H1 (cell line): ENCODE data around the gene RHEX. TPM values are rescaled to one million over a fixed set of nuclear protein-coding genes. Genes with fewer than 3 reads are reported as not detected.

Experiments
- ATF2 ChIP-seq: IDR thresholded peaks from 2 replicates; pipeline ENCODE4 v1.6.1; 2012; ENCODE audit warnings: low read length, inconsistent platforms
- CBX5 ChIP-seq: fragments of 300-800, 300-1000 bp; sonication (generic); IDR thresholded peaks from 2 replicates; pipeline ENCODE4 v1.7.1; 2016; ENCODE audit warnings: antibody characterized with exemption, low read length, low read depth
- CBX8 ChIP-seq: fragments of 300-800, 300-1000 bp; sonication (generic); IDR thresholded peaks from 2 replicates; pipeline ENCODE4 v1.7.1; 2016; ENCODE audit warnings: low read depth, low read length, borderline replicate concordance
- CHD1 ChIP-seq: IDR thresholded peaks from 2 replicates; pipeline ENCODE4 v1.6.1; 2012; ENCODE audit warnings: low read depth, low read length, improper control_type of control experiment
- CHD2 ChIP-seq: IDR thresholded peaks from 2 replicates; pipeline ENCODE4 v1.6.1; 2012; ENCODE audit warnings: low read length, improper control_type of control experiment
- CTBP2 ChIP-seq: IDR thresholded peaks from 2 replicates; pipeline ENCODE4 v1.7.0; 2011; ENCODE audit warnings: borderline replicate concordance, mild to moderate bottlenecking, moderate library complexity, mixed read lengths, low read length; ENCODE audit not compliant: insufficient read depth, insufficient read length
- E2F6 ChIP-seq: IDR thresholded peaks from 2 replicates; pipeline ENCODE4 v1.6.1; 2012; ENCODE audit warnings: inconsistent platforms
- GTF2F1 ChIP-seq: IDR thresholded peaks from 2 replicates; pipeline ENCODE4 v1.6.1; 2012; ENCODE audit warnings: low read depth, low read length, improper control_type of control experiment, borderline replicate concordance
- JUN ChIP-seq: IDR thresholded peaks from 2 replicates; pipeline ENCODE4 v1.6.1; 2011; ENCODE audit warnings: low read depth, mild to moderate bottlenecking, improper control_type of control experiment, low read length
- JUND ChIP-seq: IDR thresholded peaks from 2 replicates; pipeline ENCODE4 v1.6.1; 2011; ENCODE audit warnings: mild to moderate bottlenecking, improper control_type of control experiment, low read length
- KDM1A ChIP-seq: fragments of 200-600, 300-600 bp; sonication (generic); IDR thresholded peaks from 2 replicates; pipeline ENCODE4 v1.7.1; 2016; ENCODE audit warnings: mild to moderate bottlenecking, low read length, borderline replicate concordance
- POLR2AphosphoS5 ChIP-seq: IDR thresholded peaks from 2 replicates; pipeline ENCODE4 v1.6.1; 2011; ENCODE audit warnings: low read depth, low read length
- POU5F1 ChIP-seq: IDR thresholded peaks from 2 replicates; pipeline ENCODE4 v1.6.1; 2011; ENCODE audit warnings: low read depth, mild to moderate bottlenecking, low read length, moderate library complexity
- RBBP5 ChIP-seq: IDR thresholded peaks from 2 replicates; pipeline ENCODE4 v1.7.1; 2012; ENCODE audit warnings: low read depth, mild to moderate bottlenecking, inconsistent platforms, low read length, moderate library complexity, borderline replicate concordance
- RNF2 ChIP-seq: fragments of 200-900, 300-1000 bp; sonication (generic); IDR thresholded peaks from 2 replicates; pipeline ENCODE4 v1.7.1; 2016; ENCODE audit warnings: borderline replicate concordance, low read depth, mild to moderate bottlenecking, antibody characterized with exemption, low read length; ENCODE audit not compliant: poor library complexity, severe bottlenecking; ENCODE audit errors: missing control alignments
- RXRA ChIP-seq: IDR thresholded peaks from 2 replicates; pipeline ENCODE4 v1.6.1; 2011; ENCODE audit warnings: low read depth, mild to moderate bottlenecking, low read length, moderate library complexity; ENCODE audit not compliant: insufficient read depth
- SP2 ChIP-seq: IDR thresholded peaks from 2 replicates; pipeline ENCODE4 v1.6.1; 2012; ENCODE audit warnings: mild to moderate bottlenecking, low read length, inconsistent platforms
- USF2 ChIP-seq: IDR thresholded peaks from 2 replicates; pipeline ENCODE4 v1.6.1; 2011; ENCODE audit warnings: low read length, improper control_type of control experiment
- polyA plus RNA-seq, 7 experiments: library from polyadenylated mRNA; depleted of rRNA in 3 of 7; stranded (reverse) in 5 of 7; unstranded in 2 of 7; fragments of >200 nt in 5 of 7; fragments of 200-250 nt in 2 of 7; gene quantifications; 1 replicate in 5 of 7; 2 replicates in 1 of 7; 4 replicates in 1 of 7; pipeline versions ENCODE4 v1.2.1 to v1.2.3, GENCODE V29; 2011 to 2013; ENCODE audit warnings: missing spikeins in 2 of 7, mixed read lengths in 2 of 7
- total RNA-seq: library from RNA; stranded (reverse); fragmentation: NEBNext Ultra II Directional; extraction: Animal tissue kit (Norgen Biotek cat#: 25700); gene quantifications from 2 replicates; pipeline ENCODE4 v1.2.1, GENCODE V29; 2021

The RHEX gene
- total and polyA plus RNA-seq, 2 of the 8 experiments (the other 6 are each of a cell fraction or from before 2014, with no cell fraction given), result not detected

- TF ChIP-seq E2F6 (no peak), KDM1A (0 out of 2 replicates have a peak, but pooled peaks have one; percentile 11), JUN (no peak), POLR2AphosphoS5 (no peak), POU5F1 (no peak), CTBP2 (no peak), ATF2 (no peak), JUND (no peak), RXRA (no peak), CBX5 (no peak), RBBP5 (no peak), RNF2 (no peak), CHD1 (no peak), GTF2F1 (no peak), USF2 (no peak), SP2 (no peak), CHD2 (no peak), CBX8 (no peak)
Measured at GRCh38 chr1:206117151-206117948, 64.4 kb downstream of the RHEX start, which contains the start of gene AVPR1B (continued).
